ENCODE results near the gene SSH3.

SSH3 gene

GRCh38 chr11:67280341-67280787 is 23.0 kb upstream of the SSH3 start:
- no peak for DNase-seq (ENCODE audit: low read depth, low spot score)

GRCh38 chr11:67280788-67281551 is 22.4 kb upstream of the SSH3 start:
- no peak for DNase-seq (ENCODE audit: low read depth, low spot score)

GRCh38 chr11:67281552-67282150 is 21.7 kb upstream of the SSH3 start:
- DNase-seq (ENCODE audit: low read depth, low spot score), result no peak

GRCh38 chr11:67282155-67282875 is 21.0 kb upstream of the SSH3 start:
- DNase-seq (ENCODE audit: low read depth, low spot score), result no peak

- DNase-seq (ENCODE audit: low read depth, low spot score), result no peak
Measured at GRCh38 chr11:67282876-67283371, 20.4 kb upstream of the SSH3 start.

GRCh38 chr11:67283481-67283963 is 19.8 kb upstream of the SSH3 start:
- no peak for DNase-seq (ENCODE audit: low read depth, low spot score)

- DNase-seq (ENCODE audit: low read depth, low spot score), result no peak
Measured at GRCh38 chr11:67284811-67285540, 18.4 kb upstream of the SSH3 start.

- DNase-seq (ENCODE audit: low read depth, low spot score), result no peak
Measured at GRCh38 chr11:67285541-67286498, 17.5 kb upstream of the SSH3 start.

- DNase-seq (ENCODE audit: low read depth, low spot score), result no peak
Measured at GRCh38 chr11:67286621-67287333, 16.6 kb upstream of the SSH3 start.

- no peak for DNase-seq (ENCODE audit: low read depth, low spot score)
Measured at GRCh38 chr11:67287355-67288197, 15.8 kb upstream of the SSH3 start.

GRCh38 chr11:67288198-67288451 is 15.2 kb upstream of the SSH3 start:
- DNase-seq (ENCODE audit: low read depth, low spot score), result no peak

- peak; percentile 85 for DNase-seq (ENCODE audit: low read depth, low spot score)
Measured at GRCh38 chr11:67288452-67289225, 14.7 kb upstream of the SSH3 start.

GRCh38 chr11:67289226-67289650 is 14.1 kb upstream of the SSH3 start, which contains the start of gene ANKRD13D:
TSS of gene ANKRD13D (plus strand) at chr11:67289303. CDS start at chr11:67289461, 158 bp downstream.
- no peak for DNase-seq (ENCODE audit: low read depth, low spot score)

- DNase-seq (ENCODE audit: low read depth, low spot score), result no peak
Measured at GRCh38 chr11:67289651-67290479, 13.5 kb upstream of the SSH3 start.

- DNase-seq (ENCODE audit: low read depth, low spot score), result peak; percentile 85
Measured at GRCh38 chr11:67290801-67291200, 12.5 kb upstream of the SSH3 start.

GRCh38 chr11:67291481-67292381 is 11.6 kb upstream of the SSH3 start:
- DNase-seq (ENCODE audit: low read depth, low spot score), result no peak

All from ELF-1 (cell line).